Gastroesophageal sphincter (tissue), 3 donors: Measurements from ENCODE around the gene AK5.

ENCODE experiments used
- CTCF ChIP-seq, 4 experiments: fragments of 200-600 bp in 2 of 4; fragments of 450-650 bp in 2 of 4; sonication (generic) in 1 of 4; IDR thresholded peaks; one replicate each; pipeline ENCODE4 v1.5.1; 2017 to 2019; ENCODE audit warnings: antibody characterized with exemption in 4 of 4, mild to moderate bottlenecking in 2 of 4, moderate library complexity in 2 of 4
- EP300 ChIP-seq: sonication (generic); formaldehyde crosslinking; IDR thresholded peaks from one replicate; pipeline ENCODE4 v1.6.1; 2017; ENCODE audit warnings: antibody characterized with exemption, mild to moderate bottlenecking
- POLR2A ChIP-seq, 2 donors: fragments of 450-650 bp; IDR thresholded peaks; one replicate each; pipeline ENCODE4 v1.6.1; 2017; ENCODE audit warnings: antibody characterized with exemption in 2 of 2, mild to moderate bottlenecking in 2 of 2, moderate library complexity in 1 of 2

- no peak for TF ChIP-seq CTCF (IDR thresholded peaks at IDR 0.05)
- no peak for TF ChIP-seq POLR2A (IDR thresholded peaks at IDR 0.05)
- TF ChIP-seq EP300, result no peak
These were observed 103.7 kb downstream of the AK5 start for GRCh38 chr1:77385551-77385950.
